Hepatocyte (in vitro differentiated cells): ENCODE measurements around the gene PSMD11. TPM values are rescaled to one million over a fixed set of nuclear protein-coding genes. Genes with fewer than 3 reads are reported as not detected.

ENCODE experiments used
- DNase-seq: peaks from one replicate; pipeline ENCODE4 v3.0.0-alpha.2; 2016; ENCODE audit warnings: low spot score
- H2AFZ ChIP-seq: fragments of 200-600 bp; sonication (generic); 2 replicates; pipeline ENCODE4 v1.6.0; 2016; ENCODE audit warnings: antibody characterized with exemption, mild to moderate bottlenecking
- H3K27ac ChIP-seq: fragments of 200-600 bp; sonication (generic); 2 replicates; pipeline ENCODE4 v1.5.1; 2016; ENCODE audit warnings: mild to moderate bottlenecking
- H3K27me3 ChIP-seq: fragments of 200-600 bp; sonication (generic); 2 replicates; pipeline ENCODE4 v1.6.1; 2016
- H3K36me3 ChIP-seq: fragments of 200-600 bp; sonication (generic); replicated peaks from 2 replicates; pipeline ENCODE4 v1.5.1; 2016; ENCODE audit warnings: low read depth; ENCODE audit not compliant: insufficient read depth
- H3K4me1 ChIP-seq: fragments of 200-600 bp; sonication (generic); 2 replicates; pipeline ENCODE4 v1.5.1; 2016; ENCODE audit warnings: mild to moderate bottlenecking, moderate library complexity; ENCODE audit not compliant: insufficient read depth
- H3K4me2 ChIP-seq: fragments of 200-600 bp; sonication (generic); 2 replicates; pipeline ENCODE4 v1.6.0; 2016
- H3K4me3 ChIP-seq: fragments of 200-600 bp; sonication (generic); 2 replicates; pipeline ENCODE4 v1.5.1; 2016; ENCODE audit warnings: mild to moderate bottlenecking
- H3K79me2 ChIP-seq: fragments of 200-600 bp; sonication (generic); 2 replicates; pipeline ENCODE4 v1.6.0; 2017; ENCODE audit warnings: mild to moderate bottlenecking
- H3K9me2 ChIP-seq: fragments of 200-600 bp; sonication (generic); replicated peaks from 2 replicates; pipeline ENCODE4 v1.6.0; 2017; ENCODE audit warnings: mild to moderate bottlenecking; ENCODE audit not compliant: insufficient read depth
- H3K9me3 ChIP-seq: fragments of 200-600 bp; sonication (generic); 2 replicates; pipeline ENCODE4 v1.5.1; 2016; ENCODE audit warnings: low read depth, mild to moderate bottlenecking
- H4K20me1 ChIP-seq: fragments of 200-600 bp; sonication (generic); 2 replicates; pipeline ENCODE4 v1.6.0; 2016; ENCODE audit warnings: mild to moderate bottlenecking; ENCODE audit not compliant: insufficient read depth, poor library complexity, severe bottlenecking
- EZH2 ChIP-seq: fragments of 200-600 bp; sonication (generic); IDR thresholded peaks from 2 replicates; pipeline ENCODE4 v1.6.1; 2016; ENCODE audit warnings: antibody characterized with exemption, mild to moderate bottlenecking, borderline replicate concordance
- EZH2phosphoT487 ChIP-seq: fragments of 200-600 bp; sonication (generic); IDR thresholded peaks from one replicate; pipeline ENCODE4 v1.6.1; 2018; ENCODE audit warnings: antibody characterized with exemption, mild to moderate bottlenecking, low read depth, moderate library complexity; ENCODE audit not compliant: unreplicated experiment, severe bottlenecking
- WGBS: methylation state at CpG from one replicate; pipeline ENCODE4 v1.1.6; 2016; ENCODE audit warnings: low lambda C conversion rate; ENCODE audit errors: missing lambda C conversion rate; 5-methylcytosine and 5-hydroxymethylcytosine counted together
- polyA plus RNA-seq: library from polyadenylated mRNA; unstranded; fragments of >200 nt; fragmentation: Nextera tagmentation; extraction: Ambion mirVana; gene quantifications from 2 replicates; pipeline ENCODE4 v1.2.1, GENCODE V29; 2016
- total RNA-seq: library from RNA; depleted of rRNA; stranded (reverse); fragments of >200 nt; gene quantifications from 2 replicates; pipeline ENCODE4 v1.2.3, GENCODE V29; 2014
- TF ChIP-seq, protein P1 (sequence below): fragments of 200-600 bp; sonication (generic); IDR thresholded peaks from 2 replicates; pipeline ENCODE4 v1.5.1; 2016; ENCODE audit warnings: antibody characterized with exemption, mild to moderate bottlenecking; ENCODE audit not compliant: poor library complexity

Gene PSMD11
- total and polyA plus RNA-seq, 2 experiments from 2014 or later = 62.0 to 141 TPM

DNA sequence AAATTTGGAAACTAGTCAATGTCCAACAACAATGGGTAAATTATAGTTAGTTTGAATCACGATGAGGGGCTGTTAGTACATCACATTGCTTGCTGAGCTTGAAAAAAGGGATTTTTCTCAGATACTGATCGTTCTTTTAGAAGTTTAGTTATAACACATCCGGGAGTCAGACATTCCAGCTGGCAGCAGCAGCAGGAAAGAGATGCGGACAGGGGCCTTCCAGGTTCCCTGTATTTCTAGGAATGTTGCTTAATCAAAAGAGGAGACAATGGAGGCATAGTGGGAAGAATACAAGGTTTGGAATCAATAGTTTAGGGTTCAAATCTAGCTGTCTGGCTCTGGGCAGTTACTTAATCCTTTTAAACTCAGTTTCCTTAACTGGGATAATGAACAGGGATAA is 70.3 kb downstream of the PSMD11 start:
- Histone ChIP-seq H3K4me3 (no peak overlapping the region), H3K9me2 (no peaks in the 10 kb centered on the region), H3K27ac (no peak overlapping the region), H4K20me1 (no peaks in the 10 kb centered on the region), H3K9me3 (no peaks in the 10 kb centered on the region), H3K79me2 (no peaks in the 10 kb centered on the region), H3K36me3 (no peaks in the 10 kb centered on the region), H3K4me2 (no peak overlapping the region), H3K27me3 (no peaks in the 10 kb centered on the region), H2AFZ (no peak overlapping the region), H3K4me1 (peaks cover 7% of the 10 kb centered on the region)
- TF ChIP-seq EZH2phosphoT487 = no peak
- TF ChIP-seq EZH2 = no peak
- TF ChIP-seq, protein P1, sequence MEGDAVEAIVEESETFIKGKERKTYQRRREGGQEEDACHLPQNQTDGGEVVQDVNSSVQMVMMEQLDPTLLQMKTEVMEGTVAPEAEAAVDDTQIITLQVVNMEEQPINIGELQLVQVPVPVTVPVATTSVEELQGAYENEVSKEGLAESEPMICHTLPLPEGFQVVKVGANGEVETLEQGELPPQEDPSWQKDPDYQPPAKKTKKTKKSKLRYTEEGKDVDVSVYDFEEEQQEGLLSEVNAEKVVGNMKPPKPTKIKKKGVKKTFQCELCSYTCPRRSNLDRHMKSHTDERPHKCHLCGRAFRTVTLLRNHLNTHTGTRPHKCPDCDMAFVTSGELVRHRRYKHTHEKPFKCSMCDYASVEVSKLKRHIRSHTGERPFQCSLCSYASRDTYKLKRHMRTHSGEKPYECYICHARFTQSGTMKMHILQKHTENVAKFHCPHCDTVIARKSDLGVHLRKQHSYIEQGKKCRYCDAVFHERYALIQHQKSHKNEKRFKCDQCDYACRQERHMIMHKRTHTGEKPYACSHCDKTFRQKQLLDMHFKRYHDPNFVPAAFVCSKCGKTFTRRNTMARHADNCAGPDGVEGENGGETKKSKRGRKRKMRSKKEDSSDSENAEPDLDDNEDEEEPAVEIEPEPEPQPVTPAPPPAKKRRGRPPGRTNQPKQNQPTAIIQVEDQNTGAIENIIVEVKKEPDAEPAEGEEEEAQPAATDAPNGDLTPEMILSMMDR = no peak
- 94% methylated on average over 4 of the region's 4 CpGs for WGBS
- no peak for DNase-seq

DNA sequence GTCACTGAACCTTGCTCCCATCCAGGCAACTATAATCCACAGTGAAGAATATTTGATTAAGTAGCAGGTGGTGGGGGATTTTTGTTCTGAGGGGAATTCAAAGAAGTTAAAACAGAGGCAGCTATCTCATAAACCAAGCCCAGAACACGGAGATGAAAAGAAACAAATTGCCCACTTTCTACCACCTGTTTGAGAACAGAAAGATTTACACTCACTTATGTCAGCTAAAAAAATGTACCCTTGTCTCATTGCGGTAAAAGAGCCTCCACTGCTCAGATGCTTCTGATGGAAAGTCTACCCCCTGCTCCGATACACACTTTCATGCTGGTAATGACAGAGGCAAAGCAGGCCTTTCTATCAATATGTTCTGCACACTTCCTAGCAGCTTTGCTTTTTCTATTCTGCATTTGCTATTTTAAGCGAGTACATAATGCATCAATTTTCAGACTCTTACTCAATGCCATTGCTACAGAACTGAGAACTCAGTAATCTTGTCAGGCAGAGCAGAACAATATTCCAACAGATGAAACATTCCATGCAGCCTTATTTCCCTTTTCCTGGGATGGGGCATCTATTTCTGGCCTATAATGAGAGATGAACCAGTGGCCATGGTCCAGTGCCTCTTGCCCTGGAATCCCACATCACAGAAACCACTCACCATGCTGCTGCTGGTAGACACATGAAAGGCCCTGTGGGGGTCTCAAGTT is 71.5 kb downstream of the PSMD11 start:
- no peaks in the 10 kb centered on the region for H3K9me2 ChIP-seq
- H3K27ac ChIP-seq = no peak overlapping the region
- H2AFZ ChIP-seq = no peak overlapping the region
- H3K4me1 ChIP-seq = peaks cover 15% of the 10 kb centered on the region
- DNase-seq = no peak
- H4K20me1 ChIP-seq = no peaks in the 10 kb centered on the region
- no peaks in the 10 kb centered on the region for H3K36me3 ChIP-seq
- no peaks in the 10 kb centered on the region for H3K27me3 ChIP-seq
- TF ChIP-seq EZH2 = no peak
- H3K9me3 ChIP-seq = no peaks in the 10 kb centered on the region
- H3K4me2 ChIP-seq = no peak overlapping the region
- WGBS = 88% methylated on average over 4 of the region's 4 CpGs
- no peak overlapping the region for H3K4me3 ChIP-seq
- no peaks in the 10 kb centered on the region for H3K79me2 ChIP-seq

DNA sequence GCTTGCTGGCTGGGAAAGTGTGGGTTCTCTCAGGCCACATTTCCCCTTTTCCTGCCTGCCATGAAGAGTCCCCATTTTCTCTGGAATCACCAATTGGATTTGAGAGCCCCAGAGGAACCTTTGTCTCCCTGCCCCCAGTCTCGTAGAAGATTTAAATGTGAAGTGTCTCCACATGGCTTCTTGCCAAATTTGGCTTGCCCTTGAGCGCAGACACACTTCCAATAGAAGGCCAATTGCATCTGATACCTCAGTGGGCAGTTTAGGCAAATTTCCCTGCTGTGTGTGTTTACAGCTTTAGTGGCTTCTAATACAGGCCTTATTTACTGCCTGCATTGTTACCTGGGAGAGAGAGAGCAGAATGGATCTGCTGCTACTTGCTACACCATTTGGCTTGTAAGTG is 72.1 kb downstream of the PSMD11 start:
- Histone ChIP-seq H2AFZ (no peak overlapping the region), H3K36me3 (no peaks in the 10 kb centered on the region), H3K4me3 (no peak overlapping the region), H3K9me3 (no peaks in the 10 kb centered on the region), H3K27me3 (no peaks in the 10 kb centered on the region), H3K4me1 (peaks cover 15% of the 10 kb centered on the region), H3K4me2 (no peak overlapping the region), H3K27ac (no peak overlapping the region), H4K20me1 (no peaks in the 10 kb centered on the region), H3K79me2 (no peaks in the 10 kb centered on the region), H3K9me2 (no peaks in the 10 kb centered on the region)
- TF ChIP-seq EZH2 (no peak), EZH2phosphoT487 (no peak)
- TF ChIP-seq, protein P1 = no peak
- no peak for DNase-seq
- WGBS = 0% methylated on average over 2 of the region's 2 CpGs

DNA sequence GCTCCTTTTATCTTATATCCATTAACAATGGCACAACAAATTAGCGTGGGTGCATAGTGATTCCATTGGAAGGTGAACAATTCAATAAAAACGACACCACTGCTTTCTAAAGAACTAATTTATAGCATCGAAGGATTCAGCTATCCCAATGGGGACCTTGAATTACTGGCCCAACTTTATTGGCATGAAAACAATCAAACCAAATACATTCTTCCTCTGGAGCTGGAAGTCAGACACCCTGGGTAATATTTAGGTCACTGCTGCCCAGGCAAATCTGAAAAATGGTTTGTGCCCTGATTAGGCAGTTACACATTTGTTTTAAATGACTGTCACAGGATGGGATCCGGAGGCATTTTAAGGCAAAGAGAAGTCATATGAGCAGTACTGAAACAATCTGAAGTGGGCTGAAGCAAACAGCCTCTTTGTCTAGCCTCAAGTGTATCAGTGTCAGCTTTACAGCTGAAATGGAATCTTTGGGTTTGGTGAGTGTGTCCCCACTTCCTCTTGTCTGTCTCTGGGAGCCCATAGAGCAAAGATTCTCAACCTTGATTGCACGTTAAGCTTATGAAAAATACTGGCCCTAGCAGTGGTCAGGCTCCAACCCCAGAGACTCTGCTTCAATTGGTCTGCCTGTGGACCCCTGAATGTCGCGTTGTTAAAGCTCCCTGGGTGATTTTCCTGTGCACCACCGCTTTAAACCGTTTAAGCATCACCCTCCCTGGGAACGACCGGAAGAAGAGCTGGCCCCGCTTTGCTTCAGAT is 72.8 kb downstream of the PSMD11 start:
- no peak overlapping the region for H2AFZ ChIP-seq
- no peak overlapping the region for H3K27ac ChIP-seq
- WGBS = 58% methylated on average over 12 of the region's 12 CpGs
- no peak for DNase-seq
- no peaks in the 10 kb centered on the region for H3K79me2 ChIP-seq
- H3K9me2 ChIP-seq = no peaks in the 10 kb centered on the region
- no peaks in the 10 kb centered on the region for H3K27me3 ChIP-seq
- H3K4me2 ChIP-seq = no peak overlapping the region
- H3K9me3 ChIP-seq = no peaks in the 10 kb centered on the region
- peaks cover 15% of the 10 kb centered on the region for H3K4me1 ChIP-seq
- TF ChIP-seq EZH2phosphoT487 = no peak
- TF ChIP-seq, protein P1 = no peak
- no peak for TF ChIP-seq EZH2
- H3K36me3 ChIP-seq = no peaks in the 10 kb centered on the region
- H4K20me1 ChIP-seq = no peaks in the 10 kb centered on the region
- no peak overlapping the region for H3K4me3 ChIP-seq
